Endometrial microvascular endothelial cells (primary cell): Measurements from ENCODE around the gene SERTAD1. TPM values are rescaled to one million over a fixed set of nuclear protein-coding genes. Genes with fewer than 3 reads are reported as not detected.
"Not testable (repeated sequence)": the region's sequence is repeated elsewhere in the genome, so short reads cannot be mapped to it uniquely, and the experiment has no call there.

Experiments
- in situ Hi-C: cut with HindIII; loops from 2 replicates; pipeline ENCODE4 v1.10.0; 2017; ENCODE audit warnings: low sequenced_read_pairs, low pct_unique_long_range_greater_than_20kb; ENCODE audit errors: inconsistent ontology term
- total RNA-seq: library from RNA; depleted of rRNA; stranded (reverse); fragments of >200 nt; gene quantifications from one replicate; pipeline ENCODE4 v1.2.3, GENCODE V29; 2015; ENCODE audit errors: inconsistent ontology term

Gene SERTAD1
- total RNA-seq, 1 donor from 2014 or later = 23.0 TPM

DNA sequence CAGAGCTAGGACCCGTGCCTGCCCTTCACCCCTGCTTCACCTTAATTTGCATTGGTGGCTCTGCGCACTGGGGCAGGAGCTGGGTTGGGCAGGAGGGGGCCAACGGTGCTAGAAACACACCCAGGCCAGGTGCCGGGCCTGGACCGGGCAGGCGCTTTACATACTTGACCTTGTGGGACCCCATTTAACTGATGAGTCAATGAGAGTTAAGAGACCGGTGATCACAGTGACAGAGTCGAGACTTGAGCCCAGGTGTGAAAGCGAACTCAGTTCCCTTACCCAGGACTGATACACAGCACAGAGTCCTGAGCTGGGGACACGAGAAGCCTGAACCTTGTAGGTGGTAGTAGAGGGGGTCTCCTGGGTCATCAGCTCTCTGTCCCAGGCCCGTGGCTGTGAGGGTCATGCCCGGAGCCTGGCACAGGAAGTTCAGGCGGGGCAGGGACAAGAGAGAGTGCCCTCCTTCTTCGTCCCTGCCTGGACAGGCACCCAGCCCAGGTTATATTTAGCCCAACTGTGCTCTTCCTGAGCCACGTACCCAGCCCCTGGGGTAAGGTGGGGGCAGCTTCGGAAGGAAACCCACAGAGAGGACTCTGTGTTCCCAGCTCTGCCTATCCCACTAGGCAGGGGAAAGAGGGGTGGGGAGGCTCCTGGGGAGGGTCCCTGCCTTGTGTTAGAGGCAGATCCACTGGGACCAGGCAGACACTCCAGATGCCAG, 14.5 kb downstream of the SERTAD1 start:
- in situ Hi-C loops = no loop called here

DNA sequence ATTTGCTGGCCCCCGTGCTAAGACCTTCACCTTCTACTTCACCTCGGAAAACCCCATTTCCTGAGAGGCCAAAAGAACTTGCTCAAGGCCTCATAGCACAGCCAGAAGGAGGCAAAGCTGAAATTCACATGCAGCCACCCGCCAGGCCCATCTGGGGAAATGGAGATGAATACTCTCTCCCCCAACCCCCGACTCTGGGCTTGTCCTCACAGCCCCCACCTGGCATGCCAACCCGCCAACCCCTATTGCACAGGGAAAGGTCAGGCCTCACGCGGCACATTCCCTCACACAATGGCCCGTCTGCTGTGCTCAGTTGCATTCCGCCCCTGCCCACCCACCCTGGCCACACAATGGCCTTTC, 15.8 kb downstream of the SERTAD1 start:
- in situ Hi-C loops = no loop called here

DNA sequence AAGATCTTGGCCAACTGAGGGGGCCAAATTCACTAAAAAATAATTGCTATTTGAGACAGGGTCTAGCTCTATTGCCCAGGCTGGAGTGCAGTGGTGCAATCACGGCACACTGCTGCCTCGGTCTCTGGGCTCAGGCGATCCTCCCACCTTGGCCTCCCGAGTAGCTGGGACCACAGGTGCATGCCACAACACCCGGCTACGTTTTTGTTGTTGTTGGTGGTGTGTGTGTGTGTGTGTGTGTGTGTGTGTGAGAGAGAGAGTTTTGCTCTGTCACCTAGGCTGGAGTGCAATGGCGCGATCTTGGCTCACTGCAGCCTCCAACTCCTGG, 17.2 kb downstream of the SERTAD1 start:
- in situ Hi-C loops = not testable (repeated sequence)

DNA sequence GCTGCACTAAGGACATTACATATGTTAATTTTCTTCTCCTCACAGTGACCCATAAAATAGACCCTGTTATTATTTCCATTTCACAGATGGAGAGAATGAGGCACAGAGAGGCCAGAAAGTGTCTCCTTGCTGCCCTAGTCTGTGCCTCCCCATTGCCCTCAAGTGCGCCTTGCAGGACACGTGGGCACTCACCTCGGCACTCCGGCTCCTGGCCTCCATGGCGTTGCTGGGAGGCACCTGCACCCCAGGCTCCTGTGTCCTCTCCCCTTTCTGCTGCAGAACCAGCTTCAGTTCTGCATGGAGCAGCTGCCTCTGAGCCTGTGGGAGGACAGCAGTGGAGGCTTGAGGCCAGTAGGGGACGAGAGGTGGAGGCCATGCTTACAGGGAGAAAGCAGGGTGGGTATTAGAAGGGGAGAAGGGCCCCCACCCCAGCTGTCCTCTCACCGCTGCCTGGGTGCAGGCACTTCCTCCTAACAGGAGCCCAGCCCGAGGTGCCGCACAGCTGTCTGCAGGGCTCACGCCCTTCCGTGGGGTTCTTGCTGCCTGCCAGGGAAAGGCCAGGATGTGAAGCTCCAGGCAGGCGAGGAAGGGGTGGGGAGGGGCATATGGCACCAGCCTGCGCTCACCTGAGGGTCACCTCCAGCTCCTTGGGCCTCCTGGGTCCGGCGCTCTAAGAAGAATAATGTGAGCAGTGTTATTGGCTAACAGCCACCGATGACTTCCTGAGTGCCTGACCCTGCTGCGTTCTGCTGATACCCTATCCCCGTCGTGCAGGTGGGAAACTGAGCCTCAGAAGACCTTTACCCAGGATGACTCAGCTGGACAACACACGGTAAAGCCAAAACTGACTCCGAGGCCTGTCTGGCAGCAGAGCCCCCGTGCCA, 17.8 kb downstream of the SERTAD1 start:
- in situ Hi-C loops = no loop called here

DNA sequence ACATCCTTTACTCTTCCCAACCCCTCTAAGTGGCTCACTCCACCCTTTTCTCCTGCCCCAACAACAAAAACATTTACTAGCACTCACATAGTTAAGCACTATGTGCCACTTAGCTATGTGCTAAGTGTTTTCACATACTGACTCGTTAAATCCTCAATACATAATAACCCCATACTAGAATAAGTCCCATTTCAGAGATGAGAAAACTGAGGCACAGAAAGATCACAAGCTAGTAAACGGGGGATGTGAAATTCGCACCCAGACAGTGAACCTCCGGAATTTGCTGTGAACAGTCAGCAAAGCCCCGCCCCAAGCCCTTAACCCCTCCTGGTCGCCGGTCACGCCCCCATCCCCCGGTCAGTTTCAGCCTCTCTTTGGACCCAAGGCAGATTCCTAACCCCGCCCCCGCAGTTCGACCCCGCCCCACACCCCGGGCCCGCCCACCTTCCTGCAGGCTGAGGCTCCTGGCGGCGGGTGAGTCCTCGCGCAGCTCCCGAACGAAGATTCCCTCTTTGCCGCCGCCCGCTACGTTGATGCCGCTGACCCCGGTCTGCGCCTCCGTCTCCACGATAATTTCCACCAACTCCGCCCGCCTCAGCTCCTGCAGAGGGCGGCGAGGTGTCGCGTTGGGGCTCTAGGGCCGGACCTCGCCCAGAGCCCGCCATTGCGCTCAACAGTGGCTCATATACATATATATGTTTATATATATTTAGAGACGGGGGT, 22.4 kb downstream of the SERTAD1 start:
- in situ Hi-C loops = no loop called here

DNA sequence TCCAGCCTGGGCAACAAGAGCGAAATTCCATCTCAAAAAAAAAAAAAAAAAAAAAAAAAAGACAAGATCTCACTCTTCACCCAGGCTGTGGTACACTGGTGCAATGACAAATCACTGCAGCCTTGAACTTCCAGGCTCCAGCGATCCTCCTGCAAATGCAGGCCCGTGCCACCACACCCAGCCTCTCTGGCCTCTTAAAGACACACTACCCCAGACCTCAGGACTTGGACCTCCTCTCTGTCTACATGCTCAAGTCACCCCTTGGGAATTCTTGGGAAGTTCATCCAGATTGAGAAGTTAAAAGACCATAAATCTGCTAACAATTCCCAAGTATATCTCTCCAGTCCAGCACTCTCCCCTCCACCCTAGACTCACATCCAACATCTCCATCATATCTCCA, 25.2 kb downstream of the SERTAD1 start:
- in situ Hi-C loops = no loop called here

DNA sequence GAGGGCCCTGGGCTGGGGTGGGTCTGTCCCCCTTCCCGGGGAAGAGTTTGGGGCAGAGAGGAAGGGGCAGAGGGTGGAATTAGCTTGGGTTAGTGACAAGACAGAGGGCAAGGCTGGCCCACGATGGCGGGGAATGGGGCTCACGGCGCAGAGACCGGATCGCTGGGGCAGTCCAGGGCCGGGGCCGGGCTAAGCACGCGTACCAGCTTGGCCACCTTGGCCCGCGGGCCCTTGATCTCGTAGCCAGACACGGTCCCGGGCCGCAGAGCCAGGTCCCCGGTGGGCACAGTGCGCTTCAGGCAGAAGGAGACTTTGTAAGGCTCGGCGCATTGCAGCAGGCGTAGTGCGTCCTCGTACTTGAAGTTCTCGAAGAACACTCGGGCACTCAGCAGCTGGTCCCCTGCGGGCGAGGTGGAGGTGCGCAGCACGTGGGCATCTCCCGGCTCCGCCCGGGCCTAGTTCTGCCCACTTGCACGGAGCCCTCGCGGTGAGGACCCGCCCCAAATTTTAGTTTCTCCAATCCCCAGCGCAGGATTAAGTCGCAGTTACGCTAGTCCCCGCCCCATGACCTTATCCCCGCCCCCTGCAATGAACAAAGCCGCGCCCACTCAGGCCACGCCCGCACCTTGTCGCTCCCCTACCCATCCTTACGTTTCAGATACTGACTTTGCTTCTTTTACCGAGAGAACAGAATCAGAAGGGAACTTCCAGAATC, 27.2 kb downstream of the SERTAD1 start:
- in situ Hi-C loops = no loop called here

DNA sequence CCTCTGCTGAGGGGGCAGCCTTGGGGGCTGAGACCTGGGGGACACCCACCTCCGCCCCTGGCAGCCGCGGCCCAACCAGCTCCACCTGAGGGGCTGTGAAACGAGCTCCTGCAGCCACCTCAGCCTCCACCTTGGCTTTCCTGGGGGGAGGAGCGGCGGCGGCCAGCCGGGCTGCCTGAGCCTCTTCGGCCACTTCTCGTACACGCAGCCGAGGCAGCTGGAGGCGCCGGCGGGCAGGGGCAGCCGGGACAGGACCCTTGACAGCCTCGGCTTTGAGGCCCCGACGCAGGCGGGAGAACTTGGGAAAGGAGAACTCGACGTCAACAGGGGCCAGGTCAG, 28.3 kb downstream of the SERTAD1 start:
- in situ Hi-C loops = no loop called here

DNA sequence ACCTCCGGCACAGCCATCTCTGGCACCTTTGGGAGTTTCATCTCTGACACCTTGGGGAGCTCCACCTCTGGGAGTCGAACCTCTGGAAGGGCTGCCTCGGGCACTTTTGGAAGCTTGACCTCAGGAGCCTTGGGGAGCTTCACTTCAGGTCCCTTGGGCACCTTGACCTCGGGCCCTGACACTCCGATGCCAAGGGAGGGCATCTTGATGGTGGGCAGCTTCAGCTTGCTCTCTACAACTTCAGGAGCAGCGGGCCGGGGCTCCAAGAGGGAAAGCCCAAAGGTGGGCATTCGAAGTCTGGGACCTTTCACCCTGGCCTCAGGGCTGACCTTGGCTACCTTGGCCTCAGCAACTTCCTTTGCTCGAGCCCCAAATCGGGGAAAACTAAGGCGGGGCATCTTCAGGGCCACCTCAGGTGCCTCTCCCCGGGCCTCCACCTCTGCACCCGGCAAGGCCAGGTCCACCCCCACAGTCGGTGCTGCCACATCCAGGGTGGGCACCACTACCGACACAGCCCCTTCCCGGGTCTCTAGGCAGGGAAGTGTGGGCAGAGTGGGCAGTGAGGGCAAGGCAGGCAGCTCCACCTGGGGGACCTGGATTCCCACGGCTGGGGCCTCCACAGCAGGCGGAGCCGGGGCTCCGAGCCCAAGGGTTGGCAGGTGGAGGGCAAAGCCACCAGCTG, 28.8 kb downstream of the SERTAD1 start:
- in situ Hi-C loops = no loop called here

DNA sequence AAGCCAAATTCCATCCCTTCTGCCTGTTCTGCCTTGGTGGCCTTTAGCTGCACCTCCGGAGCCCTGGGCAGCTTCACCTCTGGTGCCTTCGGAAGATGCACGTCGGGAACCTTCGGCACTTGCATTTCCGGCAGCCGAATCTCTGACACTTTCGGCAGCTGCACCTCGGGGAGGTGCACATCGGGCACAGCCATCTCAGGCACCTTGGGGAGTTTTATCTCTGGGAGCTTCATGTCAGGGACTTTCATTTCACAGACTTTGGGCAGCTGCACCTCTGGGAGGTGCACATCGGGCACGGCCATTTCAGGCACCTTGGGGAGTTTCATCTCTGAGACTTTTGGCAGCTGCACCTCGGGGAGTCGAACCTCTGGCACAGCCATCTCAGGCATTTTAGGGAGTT, 29.8 kb downstream of the SERTAD1 start:
- in situ Hi-C loops = no loop called here

DNA sequence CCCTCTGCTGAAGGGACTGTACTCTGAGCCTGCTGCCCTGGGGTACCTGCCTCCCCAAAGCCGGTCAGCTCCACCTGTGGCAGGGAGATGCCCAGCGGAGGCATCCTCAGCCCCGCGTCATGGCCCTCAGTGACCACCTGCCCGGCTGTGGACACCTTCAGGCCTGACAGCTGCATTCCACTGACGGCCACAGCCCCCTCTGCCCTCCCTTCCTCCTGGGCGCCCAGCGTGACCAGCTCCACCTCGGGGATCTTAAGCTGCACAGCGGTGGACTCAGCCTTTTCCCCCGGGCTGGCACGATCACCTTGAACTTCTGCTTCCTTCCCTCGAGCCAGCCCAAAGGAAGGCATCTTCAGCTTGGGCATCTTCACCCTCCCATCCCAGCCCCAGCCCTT, 31.0 kb downstream of the SERTAD1 start:
- in situ Hi-C loops = no loop called here

DNA sequence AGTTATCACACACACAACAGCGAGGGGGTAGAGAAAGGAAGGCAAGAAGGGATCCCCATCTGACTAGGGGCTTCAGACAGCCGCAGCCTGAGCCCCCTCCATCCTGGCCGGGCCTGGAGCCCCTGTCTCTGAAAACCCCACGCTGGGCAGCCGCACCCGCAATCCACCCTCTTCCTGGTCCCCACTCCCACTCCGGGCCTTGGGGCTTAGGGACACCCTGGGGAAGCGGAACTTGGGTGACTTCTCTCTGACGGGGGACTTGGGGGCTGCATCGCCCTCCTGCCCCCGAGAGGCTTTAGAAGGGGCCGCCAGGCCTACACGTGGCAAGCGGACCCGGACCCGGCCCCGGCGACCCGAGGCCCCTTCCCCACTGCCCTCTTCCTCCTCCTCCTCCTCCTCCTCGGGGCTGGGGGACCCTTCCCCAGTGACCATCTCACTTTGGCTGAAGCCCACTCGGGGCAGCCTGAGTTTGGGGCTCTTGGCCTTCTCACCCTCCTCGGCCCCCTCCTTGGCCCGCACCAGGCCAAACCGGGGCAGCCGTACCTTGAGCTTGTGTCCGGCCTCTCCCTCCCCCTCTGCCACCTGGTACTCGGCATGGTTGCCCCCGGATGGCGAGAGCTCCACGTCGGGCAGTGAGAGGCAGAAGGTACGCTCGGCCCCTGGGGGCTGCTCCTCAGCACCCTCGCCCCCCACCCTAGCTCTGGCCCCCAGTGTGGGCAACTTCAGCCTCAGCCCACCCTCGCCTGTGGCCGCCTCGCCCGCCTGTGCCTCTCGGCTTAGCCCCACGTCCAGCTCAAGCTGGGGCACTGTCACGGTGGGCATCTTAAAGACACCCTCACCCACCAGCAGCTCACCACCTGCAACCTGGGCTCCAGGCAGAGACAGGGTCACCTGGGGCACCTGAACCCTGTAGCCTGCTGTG, 31.6 kb downstream of the SERTAD1 start:
- in situ Hi-C loops = no loop called here

DNA sequence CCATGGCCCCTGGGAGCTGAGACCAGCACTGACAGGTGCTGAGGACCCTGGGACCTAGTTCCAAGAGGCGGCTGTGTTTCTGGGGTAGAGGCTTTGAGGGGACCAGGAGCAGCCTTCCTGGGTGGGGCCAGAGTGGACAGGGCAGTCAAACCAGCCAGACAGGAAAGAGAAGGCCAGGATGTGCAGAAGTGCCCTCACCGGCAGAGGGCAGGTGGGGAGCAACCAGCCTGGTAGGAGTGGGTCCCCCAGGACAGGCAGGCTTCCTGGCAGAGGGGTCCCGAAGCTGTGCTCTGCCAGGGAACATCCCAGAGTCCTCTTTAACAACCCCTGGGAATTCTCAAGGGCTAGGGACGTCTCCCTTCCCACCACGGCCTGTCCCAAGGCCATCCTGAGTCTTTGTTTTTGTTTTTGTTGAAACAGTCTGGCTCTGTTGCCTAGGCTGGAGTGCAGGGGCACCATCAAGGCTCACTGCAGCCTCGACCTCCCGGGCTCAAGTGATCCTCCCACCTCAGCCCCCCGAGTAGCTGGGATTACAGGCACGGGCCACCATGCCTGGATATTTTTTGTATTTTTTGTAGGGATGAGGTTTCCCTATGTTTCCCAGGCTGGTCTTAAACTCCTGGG, 32.8 kb downstream of the SERTAD1 start:
- in situ Hi-C loops = no loop called here

DNA sequence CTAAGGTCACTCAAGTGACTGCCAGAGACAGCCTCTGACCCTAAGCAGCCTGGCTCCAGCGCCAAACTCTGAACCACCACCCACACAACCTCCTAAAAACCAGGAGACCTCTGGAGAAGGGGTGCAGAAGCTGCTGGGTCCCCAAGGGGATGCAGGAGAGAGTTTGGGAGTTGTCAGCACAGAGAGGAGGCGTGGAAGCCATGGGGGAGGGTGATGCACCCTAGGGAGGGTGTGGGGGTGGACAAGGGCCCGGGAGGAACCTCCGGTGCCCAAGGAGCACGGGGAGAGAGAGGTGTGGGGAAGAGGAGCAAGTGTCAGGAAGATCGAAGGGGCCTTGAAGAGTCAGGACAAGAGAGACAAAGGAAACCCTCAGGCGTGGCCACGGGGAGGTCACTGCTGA, 33.7 kb downstream of the SERTAD1 start:
- in situ Hi-C loops = no loop called here

DNA sequence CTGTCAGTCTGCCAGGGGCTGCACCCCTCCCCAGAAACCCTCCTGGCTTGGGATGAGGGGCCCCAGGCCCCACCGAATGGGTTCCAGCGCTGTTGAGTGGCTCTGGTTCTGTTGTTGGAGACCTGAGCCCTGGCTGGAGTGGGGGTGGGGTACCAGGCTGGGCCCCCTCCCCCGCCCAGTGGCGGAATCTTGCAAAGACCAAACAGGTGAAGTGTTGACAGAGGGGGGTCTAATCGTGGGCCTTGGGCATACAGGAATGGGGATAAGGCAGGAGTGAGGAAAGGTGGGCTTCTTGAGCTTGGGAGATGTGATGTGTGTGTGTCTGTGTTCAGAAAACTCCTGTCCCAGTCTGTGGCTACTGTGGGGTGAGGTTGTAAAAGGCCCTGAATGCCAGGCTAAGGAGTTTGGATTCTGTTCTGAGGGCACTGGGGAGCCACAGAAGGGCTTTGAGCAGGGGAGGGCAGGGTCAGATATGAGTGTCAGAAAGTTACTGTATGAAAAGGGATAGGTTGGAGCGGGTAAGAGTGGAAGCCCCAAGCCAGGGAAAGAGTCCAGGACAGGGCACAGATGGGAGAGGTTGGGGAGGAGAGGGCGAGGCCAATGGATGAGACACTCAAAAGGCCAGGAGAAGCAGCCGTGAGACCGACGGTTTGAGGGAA, 35.6 kb downstream of the SERTAD1 start, which contains the start of gene HIPK4:
Gene HIPK4, minus strand, starts transcription at position 98 of the 659 bp plus-strand sequence. CDS start 279 bp downstream, outside the sequence.
- in situ Hi-C loops = no loop called here

DNA sequence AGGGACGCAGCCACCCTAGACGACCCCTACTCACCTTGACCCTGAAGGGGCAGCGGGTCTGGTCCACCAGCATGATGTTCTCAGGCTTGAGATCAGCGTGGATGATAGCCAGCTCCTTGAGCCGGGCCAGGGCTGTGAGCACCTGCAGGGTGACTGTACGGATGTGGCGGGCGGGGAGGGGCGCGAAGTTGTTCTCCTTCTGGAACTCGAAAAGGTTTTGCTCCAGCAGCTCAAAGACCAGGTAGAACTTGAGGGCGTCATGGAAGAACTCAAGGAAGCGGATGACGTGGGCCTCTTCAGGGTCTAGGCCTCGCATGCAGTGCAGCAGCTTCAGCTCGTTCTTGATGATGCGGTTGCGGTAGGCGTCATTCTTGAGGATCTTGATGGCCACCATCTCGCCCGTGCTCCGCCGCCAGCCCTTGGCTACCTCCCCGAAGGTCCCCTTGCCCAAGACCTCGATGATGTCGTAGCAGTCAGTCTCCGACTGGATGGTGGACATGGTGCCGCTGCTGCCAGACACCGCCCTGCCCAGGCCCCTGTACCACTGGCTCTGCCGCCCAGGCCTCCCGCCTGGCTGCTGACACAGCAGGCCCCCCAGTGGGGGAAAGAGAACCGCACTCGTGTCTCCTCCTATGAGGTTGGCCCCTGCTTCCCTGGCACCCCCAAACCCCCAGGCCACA, 36.2 kb downstream of the SERTAD1 start:
- in situ Hi-C loops = no loop called here
